ENCODE results near the gene AP3S1. TPM values are rescaled to one million over a fixed set of nuclear protein-coding genes. Genes with fewer than 3 reads are reported as not detected.

AP3S1 gene
- total RNA-seq, 1 donor from 2014 or later = 157 TPM

DNA sequence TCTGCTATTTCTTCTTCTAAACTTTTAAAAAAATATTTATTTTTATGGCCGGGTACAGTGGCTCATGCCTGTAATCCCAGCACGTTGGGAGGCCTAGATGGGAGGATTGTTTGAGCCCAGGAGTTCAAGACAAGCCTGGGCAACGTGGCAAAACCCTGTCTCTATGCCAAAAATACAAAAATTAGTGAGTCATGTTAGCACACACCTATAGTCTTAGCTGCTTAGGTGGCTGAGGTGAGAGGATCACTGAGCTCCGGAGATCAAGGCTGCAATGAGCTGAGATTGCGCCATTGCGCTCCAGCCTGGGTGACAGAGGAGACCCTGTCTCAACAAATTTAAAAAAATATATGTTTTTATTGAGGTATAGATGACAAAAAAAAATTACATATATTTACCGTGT is 5.6 kb downstream of the AP3S1 start:
- H3F3A ChIP-seq (ENCODE audit: low read depth) = no peaks in the 10 kb centered on the region
- peaks cover 85% of the 10 kb centered on the region for H3K79me2 ChIP-seq (ENCODE audit: low read depth)
- no peak overlapping the region for H3K4me3 ChIP-seq
- H4K20me1 ChIP-seq (ENCODE audit: low read depth) = peaks cover 27% of the 10 kb centered on the region
- H3K36me3 Mint-ChIP-seq = no peaks in the 10 kb centered on the region
- no peaks in the 10 kb centered on the region for H3K9me3 Mint-ChIP-seq
- TF ChIP-seq EZH2phosphoT487 (IDR thresholded peaks at IDR 0.05) = no peak
- TF ChIP-seq CTCF (IDR thresholded peaks at IDR 0.05) = no peak
- no peak for TF ChIP-seq EZH2 (IDR thresholded peaks at IDR 0.05)
- no peaks in the 10 kb centered on the region for H3K36me3 ChIP-seq
- H3K27ac ChIP-seq = no peak overlapping the region
- H2AFZ ChIP-seq (replicated peaks) = no peak overlapping the region
- H3K4me2 ChIP-seq = no peak overlapping the region
- no peak overlapping the region for H3K4me3 Mint-ChIP-seq
- H3K27me3 ChIP-seq = peaks cover 12% of the 10 kb centered on the region
- no peak overlapping the region for H3K27ac Mint-ChIP-seq
- H3K4me1 Mint-ChIP-seq = peaks cover 46% of the 10 kb centered on the region
- H3K9me3 ChIP-seq (ENCODE audit: low read depth) = no peaks in the 10 kb centered on the region
- no peak overlapping the region for H3K9ac ChIP-seq
- DNase-seq (ENCODE audit: low spot score) = no peak
- H3K4me1 ChIP-seq = peaks cover 8% of the 10 kb centered on the region
- H3K27me3 Mint-ChIP-seq (ENCODE audit: insufficient read depth, low read depth) = no peaks in the 10 kb centered on the region

DNA sequence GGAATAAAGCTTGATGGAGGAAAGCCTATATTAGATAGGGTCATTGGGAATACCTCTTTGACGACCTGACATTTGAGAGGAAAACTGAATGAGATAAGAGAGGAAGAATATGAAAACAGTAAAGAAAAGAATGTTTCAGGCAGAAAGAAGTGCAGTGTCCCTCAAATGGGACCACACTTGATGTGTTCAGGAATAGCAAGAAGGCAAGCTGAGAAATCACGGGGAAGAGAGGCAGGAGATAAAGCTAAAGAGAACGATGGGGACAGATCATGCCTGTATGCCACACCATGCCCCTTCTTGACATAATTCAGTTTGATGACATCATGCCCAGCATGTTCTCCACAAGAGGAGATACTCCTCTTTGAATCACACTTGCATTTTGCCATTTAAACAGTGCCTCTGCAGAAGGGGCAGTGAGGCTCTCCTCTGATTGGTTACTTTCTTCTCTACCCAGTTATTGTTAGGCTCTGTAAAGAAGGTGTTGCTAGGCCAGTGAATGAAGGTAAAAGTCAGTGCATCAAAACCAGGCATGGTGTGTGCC is 7.6 kb downstream of the AP3S1 start:
- Mint-ChIP-seq H3K9me3 (peaks cover 13% of the 10 kb centered on the region), H3K36me3 (peaks cover 10% of the 10 kb centered on the region), H3K4me3 (no peak overlapping the region), H3K27me3 (ENCODE audit: insufficient read depth, low read depth) (no peaks in the 10 kb centered on the region), H3K27ac (no peak overlapping the region), H3K4me1 (peaks cover 30% of the 10 kb centered on the region)
- no peaks in the 10 kb centered on the region for H3K4me1 ChIP-seq
- H2AFZ ChIP-seq (replicated peaks) = no peak overlapping the region
- TF ChIP-seq EZH2phosphoT487 (IDR thresholded peaks at IDR 0.05) = no peak
- TF ChIP-seq CTCF (IDR thresholded peaks at IDR 0.05) = no peak
- TF ChIP-seq EZH2 (IDR thresholded peaks at IDR 0.05) = no peak
- H3K27me3 ChIP-seq = no peaks in the 10 kb centered on the region
- H3K79me2 ChIP-seq (ENCODE audit: low read depth) = peaks cover 84% of the 10 kb centered on the region
- H3K27ac ChIP-seq = no peak overlapping the region
- no peaks in the 10 kb centered on the region for H3F3A ChIP-seq (ENCODE audit: low read depth)
- H3K9ac ChIP-seq = no peak overlapping the region
- no peak overlapping the region for H3K4me3 ChIP-seq
- no peak for DNase-seq (ENCODE audit: low spot score)
- no peaks in the 10 kb centered on the region for H3K36me3 ChIP-seq
- no peak overlapping the region for H3K4me2 ChIP-seq
- no peaks in the 10 kb centered on the region for H3K9me3 ChIP-seq (ENCODE audit: low read depth)
- peaks cover 8% of the 10 kb centered on the region for H4K20me1 ChIP-seq (ENCODE audit: low read depth)

DNA sequence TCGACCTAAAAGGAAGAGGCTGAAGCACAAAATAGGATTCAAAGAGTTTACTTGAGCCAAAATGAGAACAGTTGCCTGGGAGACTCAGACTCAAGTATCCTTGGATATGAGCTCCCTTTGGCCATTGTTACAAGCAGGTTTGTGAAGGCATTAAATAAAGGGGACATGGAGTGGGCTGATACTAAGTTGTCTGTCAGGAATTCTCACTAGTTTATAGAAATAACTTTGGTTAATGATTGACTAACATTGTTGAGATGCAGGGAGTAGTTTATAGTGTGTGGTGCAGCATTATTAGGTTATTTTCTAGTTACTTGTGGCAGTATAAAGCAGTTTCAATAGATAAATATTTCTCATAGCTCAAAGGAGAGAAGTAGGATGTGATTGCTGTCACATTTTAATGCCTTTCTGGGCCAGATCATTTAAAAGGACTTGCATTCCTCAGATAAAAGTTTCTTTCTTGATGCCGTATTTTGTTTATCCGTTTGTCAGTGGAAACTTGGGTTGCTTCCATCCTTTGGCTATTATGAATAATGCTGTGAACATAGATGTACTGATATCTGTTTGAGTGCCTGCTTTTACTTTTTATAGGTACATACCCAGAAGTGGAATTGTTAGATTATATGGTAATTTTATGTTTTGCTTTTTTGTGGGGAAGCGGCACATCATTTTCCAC is 9.1 kb downstream of the AP3S1 start:
- Histone ChIP-seq H3K4me3 (no peak overlapping the region), H4K20me1 (ENCODE audit: low read depth) (no peaks in the 10 kb centered on the region), H3K4me1 (no peaks in the 10 kb centered on the region), H3K79me2 (ENCODE audit: low read depth) (peaks cover 87% of the 10 kb centered on the region), H2AFZ (replicated peaks) (no peak overlapping the region), H3K9ac (no peak overlapping the region), H3K4me2 (no peak overlapping the region), H3K27ac (no peak overlapping the region), H3K36me3 (no peaks in the 10 kb centered on the region), H3F3A (ENCODE audit: low read depth) (no peaks in the 10 kb centered on the region), H3K27me3 (no peaks in the 10 kb centered on the region), H3K9me3 (ENCODE audit: low read depth) (no peaks in the 10 kb centered on the region)
- H3K4me1 Mint-ChIP-seq = peaks cover 23% of the 10 kb centered on the region
- TF ChIP-seq CTCF (IDR thresholded peaks at IDR 0.05) = no peak
- TF ChIP-seq EZH2 (IDR thresholded peaks at IDR 0.05) = no peak
- no peak for TF ChIP-seq EZH2phosphoT487 (IDR thresholded peaks at IDR 0.05)
- peak overlapping the region; percentile 2 for H3K4me3 Mint-ChIP-seq
- DNase-seq (ENCODE audit: low spot score) = no peak
- H3K27me3 Mint-ChIP-seq (ENCODE audit: insufficient read depth, low read depth) = no peaks in the 10 kb centered on the region
- H3K27ac Mint-ChIP-seq = peak overlapping the region; percentile 1
- H3K9me3 Mint-ChIP-seq = peaks cover 13% of the 10 kb centered on the region
- H3K36me3 Mint-ChIP-seq = peaks cover 12% of the 10 kb centered on the region
